ENCODE data around the gene CD81.

- TF ChIP-seq CTCF (IDR thresholded peaks at IDR 0.05) (no peak), POLR2A (IDR thresholded peaks at IDR 0.05) (no peak)
Observed at GRCh38 chr11:2418693-2419360, 41.7 kb downstream of the CD81 start.

Measured in transverse colon (tissue), 3 donors.